GM11168 (cell line): ENCODE data around the gene KRTAP4-8.
"Not testable (repeated sequence)": the region's sequence is repeated elsewhere in the genome, so short reads cannot be mapped to it uniquely, and the experiment has no call there.

ENCODE experiments used
- in situ Hi-C: fragments of 300-500 bp; cut with MboI; formaldehyde crosslinking; loops from one replicate; pipeline ENCODE4 v1.12.0; 2022; ENCODE audit warnings: low sequenced_read_pairs; ENCODE audit not compliant: unreplicated experiment

The KRTAP4-8 gene

DNA sequence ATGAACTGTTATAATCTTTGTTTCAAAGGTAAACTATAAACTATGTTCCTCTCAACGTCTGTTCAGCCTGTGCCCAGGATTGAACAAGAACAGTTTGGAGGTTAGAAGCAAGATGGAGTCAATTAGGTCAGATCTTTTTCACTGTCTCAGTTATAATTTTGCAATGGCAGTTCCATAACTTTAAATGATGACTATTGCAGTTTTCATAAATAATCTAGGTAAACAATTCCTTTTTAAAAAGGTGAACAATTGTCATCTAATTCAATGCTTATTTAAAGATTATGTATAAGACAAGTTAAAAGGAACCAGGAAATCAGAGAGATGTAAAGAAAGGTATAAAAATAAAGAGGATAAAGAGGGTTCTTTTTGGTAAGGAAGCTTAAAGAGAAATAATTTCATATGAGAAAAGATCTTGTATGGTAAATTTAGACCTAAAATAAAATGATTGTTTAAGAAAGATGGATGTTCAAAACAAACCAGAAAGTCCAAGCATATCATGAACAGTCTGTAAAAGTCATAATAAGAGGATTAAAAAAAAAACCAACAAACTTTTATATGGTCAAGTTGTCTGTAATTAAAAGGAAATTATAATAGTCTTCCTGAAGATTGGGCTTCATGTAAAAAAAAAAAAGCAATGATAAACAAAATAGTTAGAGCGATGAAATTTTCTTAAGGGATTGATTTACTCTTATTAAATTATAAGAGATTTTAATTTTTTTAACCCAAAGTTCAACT is 13.4 kb upstream of the KRTAP4-8 start:
- in situ Hi-C loops: no loop called here

- in situ Hi-C loops: not testable (repeated sequence)
These were observed 10.9 kb upstream of the KRTAP4-8 start for GRCh38 chr17:41108728-41109386.

DNA sequence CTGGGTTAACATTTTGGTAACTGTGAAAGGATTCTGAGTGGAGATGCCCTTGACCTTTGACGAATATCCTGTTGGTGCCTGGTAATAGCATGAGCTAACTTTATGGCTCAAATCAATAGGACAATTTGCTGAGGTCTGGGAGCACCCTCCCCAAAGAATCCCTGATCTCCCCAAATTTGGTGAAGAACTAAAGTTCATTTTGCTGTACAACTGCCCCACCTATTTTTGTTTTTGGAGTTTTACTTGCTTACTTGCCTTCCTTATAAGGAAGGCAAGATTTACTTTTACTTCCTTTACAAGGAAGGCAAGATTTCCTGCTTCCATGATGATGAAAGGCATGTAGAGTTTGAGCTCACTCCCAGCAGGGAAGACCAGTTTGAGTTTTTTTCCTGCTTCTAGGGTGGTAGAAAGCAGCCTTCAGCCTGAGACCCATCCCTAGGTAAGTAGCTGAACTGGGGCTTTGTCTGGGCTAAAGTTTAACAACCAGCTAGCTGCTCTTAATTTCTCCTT is 10.1 kb upstream of the KRTAP4-8 start:
- in situ Hi-C loops: no loop called here

DNA sequence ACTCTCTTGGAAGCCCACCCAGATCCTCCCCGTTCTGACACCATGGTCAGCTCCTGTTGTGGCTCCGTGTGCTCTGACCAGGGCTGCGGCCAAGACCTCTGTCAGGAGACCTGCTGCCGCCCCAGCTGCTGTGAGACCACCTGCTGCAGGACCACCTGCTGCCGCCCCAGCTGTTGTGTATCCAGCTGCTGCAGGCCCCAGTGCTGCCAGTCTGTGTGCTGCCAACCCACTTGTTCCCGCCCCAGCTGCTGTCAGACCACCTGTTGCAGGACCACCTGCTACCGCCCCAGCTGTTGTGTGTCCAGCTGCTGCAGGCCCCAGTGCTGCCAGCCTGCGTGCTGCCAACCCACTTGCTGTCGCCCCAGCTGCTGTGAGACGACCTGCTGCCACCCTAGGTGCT is 7.4 kb upstream of the KRTAP4-8 start, which contains the start of gene KRTAP4-9:
Gene KRTAP4-9, plus strand, starts transcription at position 43 of the 400 bp plus-strand sequence. Its CDS starts 0 bp downstream, at position 43.
- in situ Hi-C loops: not testable (repeated sequence)

- in situ Hi-C loops: not testable (repeated sequence)
These were observed 6.6 kb upstream of the KRTAP4-8 start for GRCh38 chr17:41104386-41105038.

GRCh38 chr17:41103896-41104295 is 6.0 kb upstream of the KRTAP4-8 start:
- in situ Hi-C loops: no loop called here

DNA sequence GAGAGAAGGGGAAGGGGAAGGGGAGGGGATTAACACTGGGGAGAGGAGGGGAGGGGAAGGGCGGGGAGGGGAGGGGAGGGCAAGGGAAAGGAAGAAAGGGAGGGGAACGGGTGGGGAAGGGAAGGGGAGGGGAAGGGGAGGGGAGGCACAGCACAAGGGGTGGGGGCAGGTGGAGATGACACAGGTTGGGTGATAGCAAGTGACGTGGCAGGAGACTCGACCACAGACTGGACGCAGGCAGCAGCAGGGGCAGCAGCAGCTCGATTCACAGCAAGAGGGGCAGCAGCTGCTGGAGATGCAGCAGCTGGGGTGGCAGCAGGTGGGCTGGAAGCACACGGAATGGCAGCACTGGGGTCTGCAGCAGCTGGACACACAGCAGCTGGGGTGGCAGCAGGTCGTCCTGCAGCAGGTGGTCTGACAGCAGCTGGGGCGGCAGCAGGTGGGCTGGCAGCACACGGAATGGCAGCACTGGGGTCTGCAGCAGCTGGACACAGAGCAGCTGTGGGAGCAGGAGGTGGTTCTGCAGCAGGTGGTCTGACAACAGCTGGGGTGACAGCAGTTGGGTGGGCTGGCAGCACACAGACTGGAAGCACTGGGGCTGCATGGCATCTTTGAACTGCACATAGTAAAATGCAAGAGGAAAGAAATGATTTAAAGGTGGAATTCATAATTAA is 3.8 kb upstream of the KRTAP4-8 start, which contains the start of gene KRTAP4-16:
Gene KRTAP4-16, minus strand, starts transcription at position 624 of the 674 bp plus-strand sequence. Its CDS starts 0 bp downstream, at position 624.
- in situ Hi-C loops: no loop called here

- in situ Hi-C loops: not testable (repeated sequence)
These were observed 1.9 kb upstream of the KRTAP4-8 start for GRCh38 chr17:41099682-41100480.

DNA sequence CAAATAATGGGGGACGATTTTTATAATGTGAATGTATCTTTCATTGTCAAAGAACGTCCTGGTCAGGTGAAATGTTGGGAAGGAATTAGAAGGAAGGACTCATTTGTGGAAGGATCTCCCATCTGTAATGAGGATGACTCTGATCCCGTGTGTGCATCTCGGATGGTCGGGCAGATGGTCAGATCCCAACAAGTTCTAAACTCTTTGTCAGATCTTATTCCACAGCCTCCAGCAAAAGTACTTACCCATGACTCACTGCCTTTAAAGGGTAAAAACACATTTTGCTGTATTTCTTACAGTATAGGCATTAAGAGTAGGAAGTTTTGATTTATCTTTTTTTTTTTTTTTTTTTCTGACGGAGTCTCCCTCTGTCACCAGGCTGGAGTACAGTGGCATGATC is 539 bp upstream of the KRTAP4-8 start:
- in situ Hi-C loops: no loop called here

- in situ Hi-C loops: no loop called here
These were observed 1.9 kb downstream of the KRTAP4-8 start for GRCh38 chr17:41096055-41096454.

- in situ Hi-C loops: not testable (repeated sequence)
These were observed 9.1 kb downstream of the KRTAP4-8 start for GRCh38 chr17:41088760-41089352.

DNA sequence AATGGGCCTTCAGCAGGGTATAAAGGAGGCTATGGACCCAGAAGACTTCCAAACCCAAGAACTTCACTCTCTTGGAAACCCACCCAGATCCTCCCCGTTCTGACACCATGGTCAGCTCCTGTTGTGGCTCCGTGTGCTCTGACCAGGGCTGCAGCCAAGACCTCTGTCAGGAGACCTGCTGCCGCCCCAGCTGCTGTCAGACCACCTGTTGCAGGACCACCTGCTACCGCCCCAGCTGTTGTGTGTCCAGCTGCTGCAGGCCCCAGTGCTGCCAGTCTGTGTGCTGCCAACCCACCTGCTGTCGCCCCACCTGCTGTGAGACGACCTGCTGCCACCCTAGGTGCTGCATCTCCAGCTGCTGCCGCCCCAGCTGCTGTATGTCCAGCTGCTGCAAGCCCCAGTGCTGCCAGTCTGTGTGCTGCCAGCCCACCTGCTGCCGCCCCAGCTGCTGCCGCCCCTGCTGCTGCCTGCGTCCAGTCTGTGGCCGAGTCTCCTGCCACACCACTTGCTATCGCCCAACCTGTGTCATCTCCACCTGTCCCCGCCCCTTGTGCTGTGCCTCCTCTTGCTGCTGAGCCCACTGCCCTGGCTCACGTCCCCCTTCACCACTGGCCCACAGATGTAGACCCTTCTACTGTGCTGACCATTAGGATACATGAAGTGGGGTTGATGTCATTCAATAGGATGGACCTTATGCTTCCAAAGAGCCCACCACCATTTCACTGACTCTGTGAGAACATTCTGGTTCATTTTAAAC is 13.7 kb downstream of the KRTAP4-8 start, which contains the start of gene KRTAP4-7:
Gene KRTAP4-7, plus strand, starts transcription at position 51 of the 757 bp plus-strand sequence. Its CDS starts 57 bp downstream, at position 108.
- in situ Hi-C loops: not testable (repeated sequence)

- in situ Hi-C loops: not testable (repeated sequence)
These were observed 14.5 kb downstream of the KRTAP4-8 start for GRCh38 chr17:41083427-41083826.

DNA sequence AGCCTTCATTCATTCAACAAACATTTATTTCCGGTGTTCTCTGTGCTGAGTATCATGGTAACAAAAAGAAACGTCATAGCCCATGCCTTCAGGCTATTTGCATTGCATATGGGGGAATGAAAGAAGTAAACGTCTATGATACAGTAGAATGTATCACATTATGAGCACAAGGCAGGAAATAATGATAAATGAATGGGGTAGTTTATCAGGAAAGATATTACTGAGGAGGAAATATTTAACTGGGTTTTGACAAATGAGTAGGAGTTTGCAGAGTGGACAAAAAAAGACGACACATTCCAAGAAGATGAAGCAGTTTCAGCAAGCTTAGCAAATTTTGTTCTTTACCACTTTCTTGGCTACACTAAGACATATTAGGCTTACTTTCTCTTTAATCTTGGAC is 15.3 kb downstream of the KRTAP4-8 start:
- in situ Hi-C loops: no loop called here

DNA sequence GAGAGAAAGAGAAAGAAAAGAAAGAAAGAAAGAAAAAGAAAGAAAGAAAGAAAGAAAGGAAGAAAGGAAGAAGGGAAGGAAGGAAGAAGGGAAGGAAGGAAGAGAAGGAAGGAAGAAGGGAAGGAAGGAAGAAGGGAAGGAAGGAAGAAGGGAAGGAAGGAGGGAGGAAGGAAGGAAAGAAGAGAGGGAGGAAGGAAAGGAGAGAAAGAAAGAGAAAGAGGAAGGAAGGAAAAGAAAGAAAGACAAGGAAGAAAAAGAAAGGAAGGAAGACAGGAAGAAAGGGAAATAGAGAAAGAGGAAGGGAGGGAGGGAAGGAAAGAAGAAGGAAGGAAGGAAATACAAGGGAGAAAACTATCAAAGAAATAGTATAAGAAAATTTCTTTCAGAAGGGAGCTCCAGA is 21.2 kb downstream of the KRTAP4-8 start:
- in situ Hi-C loops: no loop called here

DNA sequence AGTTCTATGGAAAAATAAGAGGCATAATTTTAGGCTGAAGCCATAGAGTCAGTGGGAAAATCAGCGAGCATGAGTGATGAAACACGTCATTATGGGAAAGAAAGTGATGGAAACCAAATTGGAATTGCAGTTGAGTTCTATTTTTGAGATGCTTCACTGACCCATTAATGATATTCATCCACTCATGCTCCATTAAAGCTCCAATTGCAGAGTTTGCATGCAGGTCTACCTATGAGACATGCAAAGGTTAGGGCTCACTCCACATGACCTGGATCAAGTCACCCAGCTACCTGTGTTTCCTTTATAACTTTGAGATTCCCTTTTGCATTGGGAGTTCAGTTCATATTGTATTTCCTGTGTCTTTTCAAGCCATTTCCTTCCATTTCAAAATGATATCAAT is 24.3 kb downstream of the KRTAP4-8 start:
- in situ Hi-C loops: no loop called here

GRCh38 chr17:41071606-41072360 is 26.2 kb downstream of the KRTAP4-8 start:
- in situ Hi-C loops: no loop called here

- in situ Hi-C loops: no loop called here
These were observed 28.9 kb downstream of the KRTAP4-8 start for GRCh38 chr17:41069031-41069430.
